Activated CD8-positive, alpha-beta memory T cell treated with anti-CD3 and anti-CD28 coated beads, Interleukin-2, amount 10 ng/mL, durations not matched to agents 7 days and 5 days (primary cell): Measurements from ENCODE around the gene OSCP1. TPM values are rescaled to one million over a fixed set of nuclear protein-coding genes. Genes with fewer than 3 reads are reported as not detected.

Source experiments
- ATAC-seq: fragments of 150-1000 bp; cut with Tn5 transposase; one replicate; pipeline ENCODE4 v1.10.0; 2021; ENCODE audit warnings: moderate library complexity
- CTCF ChIA-PET: fragments of 350-600 bp; sonication (Branson Sonifier 250); formaldehyde crosslinking; loops from one replicate; lab custom pipeline; 2021; ENCODE audit warnings: antibody characterized with exemption; lab: Charles Lee
- DNase-seq: peaks from one replicate; pipeline ENCODE4 v3.0.0-alpha.2; 2020
- H3K27ac Mint-ChIP-seq: one replicate; pipeline ENCODE4 v1.8.0; 2021; ENCODE audit warnings: mild to moderate bottlenecking, mixed read lengths
- H3K27me3 Mint-ChIP-seq: one replicate; pipeline ENCODE4 v1.8.0; 2021; ENCODE audit warnings: mixed read lengths
- H3K36me3 Mint-ChIP-seq: one replicate; pipeline ENCODE4 v1.8.0; 2021; ENCODE audit warnings: mild to moderate bottlenecking, mixed read lengths
- H3K4me1 Mint-ChIP-seq: one replicate; pipeline ENCODE4 v1.8.0; 2021; ENCODE audit warnings: mixed read lengths
- H3K4me3 Mint-ChIP-seq: one replicate; pipeline ENCODE4 v1.8.0; 2021; ENCODE audit warnings: mild to moderate bottlenecking, moderate library complexity, mixed read lengths
- H3K9me3 Mint-ChIP-seq: one replicate; pipeline ENCODE4 v1.8.0; 2022; ENCODE audit warnings: low read depth, mixed read lengths
- total RNA-seq, 2 experiments: library from RNA; stranded (reverse); gene quantifications; one replicate each; pipeline ENCODE4 v1.2.3, GENCODE V29; 2021

The OSCP1 gene
- total RNA-seq, 2 experiments from 2014 or later, result 0.85 to 1.3 TPM

DNA sequence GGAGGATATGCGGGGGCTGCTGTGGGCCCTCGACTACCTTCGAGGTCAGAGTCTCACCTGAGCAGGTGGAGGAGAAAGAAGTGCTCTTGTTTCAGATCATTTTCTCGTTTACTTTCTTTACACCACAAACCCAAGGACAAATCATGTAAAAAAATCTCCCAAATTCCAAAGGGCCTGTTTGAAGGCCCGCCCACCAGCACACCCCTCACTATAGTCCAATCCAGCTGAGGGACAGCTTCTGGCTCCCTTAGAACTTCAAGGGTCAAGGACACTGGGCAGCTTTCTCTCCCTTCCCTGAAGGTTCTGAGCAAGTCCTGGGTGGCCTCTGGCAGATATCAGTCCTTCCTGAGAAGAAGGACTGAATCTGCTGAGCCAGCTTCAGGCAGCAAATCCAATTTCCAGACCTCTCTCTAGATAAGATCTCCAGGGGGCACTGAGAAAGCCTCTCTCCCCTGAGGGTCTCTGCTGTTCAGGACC is 70.1 kb downstream of the OSCP1 start:
- Mint-ChIP-seq H3K4me1 (peaks cover 63% of the 10 kb centered on the region), H3K27me3 (no peaks in the 10 kb centered on the region), H3K4me3 (no peak overlapping the region), H3K36me3 (peaks cover 11% of the 10 kb centered on the region), H3K9me3 (no peaks in the 10 kb centered on the region), H3K27ac (no peak overlapping the region)
- ATAC-seq (no peak), DNase-seq (no peak)
- CTCF ChIA-PET, result interaction anchor here (1.0 to 1.3 kb wide), 2 partner anchors 11 to 14 kb away, joined by 4 to 5 read pairs; no protein-coding TSS in a partner anchor

DNA sequence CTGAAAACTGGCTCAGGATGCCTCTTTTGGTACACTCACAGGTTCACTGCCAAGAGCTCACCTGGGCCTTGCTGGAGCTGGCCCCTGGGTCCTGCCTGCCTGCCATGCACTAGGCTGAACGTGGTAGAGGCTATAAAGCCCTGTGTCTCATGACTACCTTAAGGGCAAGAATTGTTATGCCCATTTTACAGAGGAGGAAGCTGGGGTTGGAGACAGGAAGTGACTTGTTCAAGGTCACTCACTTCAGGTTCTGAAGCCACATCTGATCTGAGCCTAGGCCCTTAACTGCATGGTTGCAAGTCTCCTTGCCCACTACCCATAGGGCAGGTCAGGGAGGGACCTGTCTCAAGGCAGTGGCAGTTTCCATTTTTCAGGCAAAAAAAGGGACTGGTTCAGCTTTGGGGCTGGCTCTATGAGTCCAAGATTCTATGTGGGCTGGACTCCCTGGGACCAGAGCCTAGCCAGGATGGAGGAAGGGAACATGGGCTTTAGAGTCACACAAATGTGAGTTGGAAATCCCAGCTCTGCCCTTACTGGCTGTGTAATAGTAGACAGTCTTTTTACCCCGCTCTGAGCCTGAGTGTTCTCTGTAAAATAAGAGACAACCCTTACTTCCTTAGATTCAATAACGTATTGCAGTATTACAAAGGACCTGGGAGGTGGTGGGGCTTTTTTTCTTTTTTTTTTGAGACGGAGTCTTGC is 72.3 kb downstream of the OSCP1 start:
- no peaks in the 10 kb centered on the region for H3K27me3 Mint-ChIP-seq
- H3K9me3 Mint-ChIP-seq, result no peaks in the 10 kb centered on the region
- H3K4me1 Mint-ChIP-seq, result peaks cover 67% of the 10 kb centered on the region
- DNase-seq (no peak), ATAC-seq (no peak)
- CTCF ChIA-PET, result interaction anchor here (0.9 to 2.5 kb wide), 7 partner anchors 9 to 93 kb away, joined by 3 to 23 read pairs (median 3); partner anchors contain the start of gene LSM10
- H3K36me3 Mint-ChIP-seq, result peaks cover 8% of the 10 kb centered on the region
- H3K4me3 Mint-ChIP-seq, result no peak overlapping the region
- H3K27ac Mint-ChIP-seq, result peak overlapping the region; percentile 82

DNA sequence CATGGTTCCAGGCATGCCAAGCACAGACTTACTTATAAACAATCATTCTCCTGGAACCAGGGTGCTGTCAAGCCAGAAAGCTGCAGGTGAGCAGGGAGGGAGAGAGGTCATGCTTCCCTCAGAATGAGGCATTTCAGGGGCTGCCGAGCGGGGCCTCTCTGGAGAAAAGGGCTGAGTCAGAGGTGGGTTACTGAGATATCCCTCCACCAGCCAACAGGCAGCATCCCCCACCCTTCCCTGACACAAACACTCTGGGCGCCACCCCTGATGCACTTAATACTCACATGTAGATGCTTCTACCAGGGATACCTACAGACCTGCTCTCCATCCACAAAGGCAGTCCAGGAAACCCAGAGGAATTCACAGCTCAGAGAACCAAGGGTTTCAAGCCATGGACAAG is 77.6 kb downstream of the OSCP1 start:
- Mint-ChIP-seq H3K4me3 (no peak overlapping the region), H3K36me3 (peaks cover 5% of the 10 kb centered on the region), H3K27me3 (no peaks in the 10 kb centered on the region), H3K4me1 (peaks cover 65% of the 10 kb centered on the region), H3K27ac (peak overlapping the region; percentile 95), H3K9me3 (no peaks in the 10 kb centered on the region)
- CTCF ChIA-PET, result interaction anchor here (1.1 to 1.2 kb wide), 2 partner anchors 14 to 16 kb away, joined by 5 read pairs; no protein-coding TSS in a partner anchor
- ATAC-seq (no peak), DNase-seq (no peak)

DNA sequence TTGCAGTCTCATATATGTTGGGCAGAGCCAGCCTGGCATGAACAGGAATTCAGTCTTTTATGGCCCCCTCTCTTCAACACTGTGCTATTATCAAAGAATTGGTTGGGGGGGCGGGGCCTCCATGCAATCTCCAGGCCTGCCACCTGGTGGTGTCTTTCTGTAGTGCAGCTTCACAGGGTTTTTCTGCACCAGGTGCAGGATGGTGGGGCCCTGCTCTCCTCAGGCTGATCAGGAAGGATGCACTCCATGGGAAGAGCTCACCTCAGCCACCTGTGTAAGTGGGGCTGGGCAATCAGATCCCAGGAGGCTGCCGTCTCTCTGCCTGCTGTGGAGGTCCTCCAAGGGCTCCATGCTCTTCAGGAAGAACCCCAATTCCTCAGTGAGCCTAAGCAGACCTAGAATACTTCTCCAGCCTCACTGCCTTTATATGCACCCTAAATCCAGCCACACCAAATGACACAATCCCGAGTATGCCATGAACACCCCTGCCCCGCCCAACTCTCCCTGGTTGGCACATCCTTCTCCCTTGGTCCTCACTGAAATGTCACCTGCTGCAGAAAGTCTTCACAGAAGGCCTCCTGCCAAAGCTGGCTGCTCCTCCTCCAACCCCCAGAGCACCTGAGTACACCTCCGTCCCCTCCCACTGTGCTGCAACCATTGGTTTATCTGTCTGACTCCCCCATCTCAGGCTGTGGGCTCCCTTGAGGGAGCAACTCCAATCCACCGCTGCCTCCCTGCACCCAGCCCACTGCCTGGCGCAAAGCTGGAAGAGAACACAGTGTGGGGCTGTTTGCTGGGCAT is 81.0 kb downstream of the OSCP1 start:
- no peak overlapping the region for H3K4me3 Mint-ChIP-seq
- H3K4me1 Mint-ChIP-seq, result peaks cover 67% of the 10 kb centered on the region
- peak overlapping the region; percentile 71 for H3K27ac Mint-ChIP-seq
- DNase-seq, result peak; percentile 88
- CTCF ChIA-PET, result interaction anchor here (0.6 to 4.8 kb wide), 28 partner anchors 8 to 269 kb away, joined by 3 to 45 read pairs (median 4); partner anchors contain the start of genes EVA1B, LSM10, SH3D21 and STK40
- no peaks in the 10 kb centered on the region for H3K27me3 Mint-ChIP-seq
- no peaks in the 10 kb centered on the region for H3K9me3 Mint-ChIP-seq
- ATAC-seq, result peak; percentile 48
- H3K36me3 Mint-ChIP-seq, result peaks cover 8% of the 10 kb centered on the region

Other genes starting within 250 kb of the OSCP1 start
- 100 to 1,000 TPM; 129 to 166 TPM for gene THRAP3, start 226.0 kb downstream of the OSCP1 start, total RNA-seq
- gene SH3D21, start 144.1 kb downstream of the OSCP1 start, total RNA-seq, result 10 to 100 TPM in 1 of 2 experiments, 1 to 10 TPM in 1; 5.5 to 11.0 TPM
- gene EVA1B, start 126.8 kb downstream of the OSCP1 start, total RNA-seq, result 10 to 100 TPM; 16.4 to 23.9 TPM
- gene STK40, start 64.5 kb downstream of the OSCP1 start, total RNA-seq, result 10 to 100 TPM; 67.0 to 73.2 TPM
- 10 to 100 TPM; 48.9 to 63.8 TPM for gene LSM10, start 52.5 kb downstream of the OSCP1 start, total RNA-seq
- 100 to 1,000 TPM; 112 to 115 TPM for gene MRPS15, start 13.9 kb upstream of the OSCP1 start, total RNA-seq
- not detected for gene CSF3R, start 32.5 kb upstream of the OSCP1 start, total RNA-seq